ENCODE results near the gene ZSCAN18. TPM values are rescaled to one million over a fixed set of nuclear protein-coding genes. Genes with fewer than 3 reads are reported as not detected.

ZSCAN18 gene
- total and polyA plus RNA-seq, 2 experiments from 2014 or later = 127 to 243 TPM

- no peak for DNase-seq (ENCODE audit: low read depth in 1 of 2, low spot score in 1 of 2)
These were observed 12.6 kb downstream of the ZSCAN18 start for GRCh38 chr19:58085348-58085875.

GRCh38 chr19:58084596-58085347 is 13.3 kb downstream of the ZSCAN18 start:
- no peaks in the 10 kb centered on the region for H3K27me3 ChIP-seq
- H3K4me3 ChIP-seq = no peak overlapping the region
- H3K36me3 ChIP-seq = peaks cover 10% of the 10 kb centered on the region
- TF ChIP-seq CTCF (IDR thresholded peaks at IDR 0.05; ENCODE audit: low read depth, low read length) = no peak
- no peaks in the 10 kb centered on the region for H3K9me3 ChIP-seq (ENCODE audit: low read depth)
- H3K4me1 ChIP-seq (ENCODE audit: low read depth) = no peaks in the 10 kb centered on the region
- H3K27ac ChIP-seq = no peak overlapping the region
- DNase-seq (ENCODE audit: low read depth in 1 of 2, low spot score in 1 of 2) = no peak

More at GRCh38 chr19:58085348-58085875, 12.6 kb downstream of the ZSCAN18 start:
- Histone ChIP-seq H3K36me3 (peaks cover 10% of the 10 kb centered on the region), H3K27me3 (no peaks in the 10 kb centered on the region), H3K9me3 (ENCODE audit: low read depth) (no peaks in the 10 kb centered on the region), H3K4me3 (no peak overlapping the region), H3K4me1 (ENCODE audit: low read depth) (no peaks in the 10 kb centered on the region), H3K27ac (no peak overlapping the region)
- no peak for TF ChIP-seq CTCF (IDR thresholded peaks at IDR 0.05; ENCODE audit: low read depth, low read length)

GRCh38 chr19:58083021-58083420 is 15.0 kb downstream of the ZSCAN18 start:
- no peaks in the 10 kb centered on the region for H3K27me3 ChIP-seq
- DNase-seq (ENCODE audit: low read depth in 1 of 2, low spot score in 1 of 2) = no peak
- H3K4me1 ChIP-seq (ENCODE audit: low read depth) = no peaks in the 10 kb centered on the region
- peaks cover 8% of the 10 kb centered on the region for H3K36me3 ChIP-seq
- no peak overlapping the region for H3K27ac ChIP-seq
- no peaks in the 10 kb centered on the region for H3K9me3 ChIP-seq (ENCODE audit: low read depth)
- no peak for TF ChIP-seq CTCF (IDR thresholded peaks at IDR 0.05; ENCODE audit: low read depth, low read length)
- H3K4me3 ChIP-seq = no peak overlapping the region

GRCh38 chr19:58079792-58080191 is 18.2 kb downstream of the ZSCAN18 start:
- Histone ChIP-seq H3K4me1 (ENCODE audit: low read depth) (no peaks in the 10 kb centered on the region), H3K27ac (no peak overlapping the region), H3K9me3 (ENCODE audit: low read depth) (no peaks in the 10 kb centered on the region), H3K36me3 (peaks cover 8% of the 10 kb centered on the region), H3K27me3 (no peaks in the 10 kb centered on the region), H3K4me3 (no peak overlapping the region)
- no peak for DNase-seq (ENCODE audit: low read depth in 1 of 2, low spot score in 1 of 2)
- no peak for TF ChIP-seq CTCF (IDR thresholded peaks at IDR 0.05; ENCODE audit: low read depth, low read length)

DNA sequence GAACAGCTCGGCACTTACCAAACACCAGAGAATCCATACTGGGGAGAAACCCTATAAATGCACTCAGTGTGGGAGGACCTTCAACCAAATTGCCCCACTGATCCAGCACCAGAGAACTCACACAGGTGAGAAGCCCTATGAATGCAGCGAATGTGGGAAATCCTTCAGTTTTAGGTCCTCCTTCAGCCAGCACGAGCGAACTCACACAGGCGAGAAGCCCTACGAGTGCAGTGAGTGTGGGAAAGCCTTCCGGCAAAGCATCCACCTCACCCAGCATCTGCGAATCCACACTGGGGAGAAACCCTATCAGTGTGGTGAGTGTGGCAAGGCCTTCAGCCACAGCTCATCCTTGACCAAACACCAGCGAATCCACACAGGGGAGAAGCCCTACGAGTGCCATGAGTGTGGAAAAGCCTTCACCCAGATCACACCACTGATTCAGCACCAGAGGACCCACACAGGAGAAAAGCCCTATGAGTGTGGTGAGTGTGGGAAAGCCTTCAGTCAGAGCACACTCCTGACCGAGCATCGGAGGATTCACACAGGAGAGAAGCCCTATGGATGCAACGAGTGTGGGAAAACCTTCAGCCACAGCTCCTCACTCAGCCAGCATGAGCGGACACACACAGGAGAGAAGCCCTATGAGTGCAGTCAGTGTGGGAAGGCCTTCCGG is 30.7 kb downstream of the ZSCAN18 start:
- Histone ChIP-seq H3K4me1 (ENCODE audit: low read depth) (no peaks in the 10 kb centered on the region), H3K27me3 (no peaks in the 10 kb centered on the region), H3K27ac (no peak overlapping the region), H3K9me3 (ENCODE audit: low read depth) (no peaks in the 10 kb centered on the region), H3K36me3 (no peaks in the 10 kb centered on the region), H3K4me3 (no peak overlapping the region)
- TF ChIP-seq CTCF (IDR thresholded peaks at IDR 0.05; ENCODE audit: low read depth, low read length) = no peak
- DNase-seq (ENCODE audit: low read depth in 1 of 2, low spot score in 1 of 2) = no peak
